HG03469 (cell line): Measurements from ENCODE around the gene SLC5A10.

Experiments
- ATAC-seq: cut with Tn5 transposase; IDR thresholded peaks from one replicate; pipeline ENCODE4 v1.9.1; 2021; ENCODE audit warnings: mild to moderate bottlenecking, moderate library complexity, moderate number of reproducible peaks; ENCODE audit not compliant: unreplicated experiment

Gene SLC5A10

GRCh38 chr17:18963126-18964017, 11.4 kb downstream of the SLC5A10 start:
- ATAC-seq: no peak

- no peak for ATAC-seq
Measured at GRCh38 chr17:18964018-18964351, 12.0 kb downstream of the SLC5A10 start.

GRCh38 chr17:18964550-18964949, 12.6 kb downstream of the SLC5A10 start:
- ATAC-seq: no peak

DNA sequence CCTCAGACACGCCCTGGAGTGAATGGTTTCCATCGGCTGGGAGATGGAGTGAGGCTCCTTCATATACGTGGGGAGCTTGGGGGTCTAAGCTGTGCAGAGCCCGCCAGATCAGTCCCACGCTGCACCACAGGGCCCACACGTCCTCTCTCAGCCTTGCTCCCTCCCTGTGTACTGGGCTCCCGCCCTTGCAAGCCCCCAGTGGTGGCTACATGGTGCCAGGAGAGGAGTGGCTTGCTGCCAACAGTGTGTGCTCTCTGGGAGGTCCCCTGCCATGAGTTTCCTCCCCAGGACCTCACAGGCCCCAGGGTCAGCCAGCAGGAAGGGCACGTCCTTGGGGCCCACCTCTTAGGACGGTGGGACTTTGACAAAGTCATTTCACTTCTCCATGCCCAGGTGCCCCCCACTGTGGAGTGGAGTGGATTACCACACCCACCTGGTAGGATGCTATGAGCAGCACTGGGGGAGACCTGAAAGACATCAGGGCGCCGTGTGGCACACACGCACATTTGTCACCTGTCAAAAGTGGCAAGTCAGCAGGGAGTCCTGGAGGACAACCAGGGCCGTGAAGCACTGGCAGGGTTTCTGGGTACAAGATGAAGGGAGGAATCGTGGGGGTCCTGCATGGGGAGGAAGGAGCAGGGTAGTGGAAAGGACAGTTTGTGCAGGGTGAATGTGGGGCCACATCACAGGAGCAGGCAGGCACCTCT, 13.7 kb downstream of the SLC5A10 start:
- ATAC-seq: no peak

GRCh38 chr17:18966831-18967624, 15.1 kb downstream of the SLC5A10 start:
- ATAC-seq: no peak

DNA sequence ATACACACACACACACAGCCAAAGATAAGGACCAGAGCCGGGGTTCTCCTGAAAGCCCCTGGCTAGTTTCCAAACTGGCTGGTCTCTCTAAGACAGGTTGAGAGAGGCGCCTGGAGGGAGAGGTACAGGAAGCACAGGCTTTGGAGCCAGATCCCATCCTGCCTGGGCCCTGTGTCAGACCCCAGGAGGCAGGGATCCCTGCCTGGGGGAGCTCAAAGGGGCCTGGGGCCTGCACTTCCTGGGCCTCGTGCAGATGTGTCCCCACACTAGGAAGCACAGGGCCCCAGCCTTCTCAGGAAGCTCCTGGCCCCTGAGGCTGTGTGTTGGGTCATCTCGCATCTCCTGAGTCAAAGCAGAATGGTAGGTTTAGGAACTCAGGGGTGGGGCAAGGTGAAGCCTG, 16.0 kb downstream of the SLC5A10 start:
- no peak for ATAC-seq

DNA sequence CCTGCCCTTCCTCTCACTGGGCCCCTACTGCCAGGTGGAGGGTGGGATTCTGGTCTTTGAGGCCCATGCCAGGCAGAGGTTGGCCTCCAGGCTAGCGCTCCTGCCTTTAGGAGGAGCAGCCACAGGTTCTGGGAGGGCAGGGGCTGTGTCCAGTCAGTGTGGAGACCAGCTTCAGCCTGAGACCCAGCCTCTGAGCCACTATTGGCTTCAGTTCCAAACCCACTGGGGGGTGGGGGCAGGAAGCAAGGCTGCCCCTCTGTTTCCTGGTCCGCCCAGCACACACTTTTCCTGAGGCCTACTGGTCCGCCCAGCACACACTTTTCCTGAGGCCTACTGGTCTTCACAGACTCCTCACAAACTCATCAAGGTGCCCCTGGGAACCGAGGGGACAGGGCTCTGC, 16.4 kb downstream of the SLC5A10 start:
- no peak for ATAC-seq

- no peak for ATAC-seq
Measured at GRCh38 chr17:18968945-18969887, 17.3 kb downstream of the SLC5A10 start.

DNA sequence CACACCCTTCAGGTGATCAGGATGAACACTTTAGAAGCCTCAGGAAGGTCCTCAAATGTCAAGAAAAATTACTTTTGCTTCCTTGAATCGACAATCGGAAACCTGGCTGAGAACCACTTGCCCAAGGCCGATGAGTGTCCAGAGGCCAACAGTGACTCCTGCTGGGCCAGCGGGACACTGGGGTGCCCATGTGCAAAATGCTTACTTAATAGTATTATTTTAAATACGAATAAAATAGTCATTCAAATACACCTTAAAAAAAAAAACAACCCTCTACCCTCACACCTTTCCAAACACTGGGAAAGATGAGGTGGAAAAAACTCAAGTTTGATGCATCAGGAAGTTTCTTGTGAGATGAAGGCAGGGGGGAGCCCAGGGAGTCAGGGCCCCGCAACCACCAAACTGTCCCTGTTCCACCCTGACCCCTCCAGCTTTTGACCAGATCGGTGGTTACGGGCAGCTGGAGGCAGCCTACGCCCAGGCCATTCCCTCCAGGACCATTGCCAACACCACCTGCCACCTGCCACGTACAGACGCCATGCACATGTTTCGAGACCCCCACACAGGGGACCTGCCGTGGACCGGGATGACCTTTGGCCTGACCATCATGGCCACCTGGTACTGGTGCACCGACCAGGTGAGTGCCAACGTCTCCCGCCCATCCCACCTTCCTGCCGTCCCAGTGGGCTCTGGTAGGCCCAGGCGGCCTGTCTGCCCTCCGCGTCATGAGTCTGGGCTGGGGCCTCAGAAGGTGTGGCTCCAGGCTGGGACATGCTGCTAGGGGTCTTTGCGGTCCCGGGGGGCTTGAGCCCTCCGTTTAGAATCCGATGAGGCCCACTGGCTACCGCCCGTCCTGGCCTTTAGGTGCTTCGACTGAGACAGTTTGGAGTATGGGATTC, 18.9 kb downstream of the SLC5A10 start:
- ATAC-seq: no peak

DNA sequence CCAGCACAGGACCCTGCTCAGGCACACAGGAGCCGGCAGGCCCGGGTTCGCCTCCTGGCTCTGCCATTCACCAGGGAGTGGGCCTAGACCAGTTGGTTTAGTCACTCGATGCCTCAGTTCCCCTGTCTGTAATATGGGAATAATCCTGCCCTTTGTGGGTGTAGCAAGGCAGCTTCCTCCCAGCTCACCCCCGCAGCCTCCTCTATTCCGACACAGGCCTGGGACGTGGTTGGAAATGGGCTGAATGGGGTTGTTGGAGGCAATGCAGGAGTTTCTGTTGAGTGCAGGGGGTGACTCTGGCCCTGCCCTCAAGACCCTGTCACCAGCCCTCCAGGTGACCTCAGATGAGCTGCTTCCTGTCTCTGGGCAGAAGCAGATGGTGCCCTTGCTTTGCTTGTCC, 19.8 kb downstream of the SLC5A10 start:
- ATAC-seq: no peak

DNA sequence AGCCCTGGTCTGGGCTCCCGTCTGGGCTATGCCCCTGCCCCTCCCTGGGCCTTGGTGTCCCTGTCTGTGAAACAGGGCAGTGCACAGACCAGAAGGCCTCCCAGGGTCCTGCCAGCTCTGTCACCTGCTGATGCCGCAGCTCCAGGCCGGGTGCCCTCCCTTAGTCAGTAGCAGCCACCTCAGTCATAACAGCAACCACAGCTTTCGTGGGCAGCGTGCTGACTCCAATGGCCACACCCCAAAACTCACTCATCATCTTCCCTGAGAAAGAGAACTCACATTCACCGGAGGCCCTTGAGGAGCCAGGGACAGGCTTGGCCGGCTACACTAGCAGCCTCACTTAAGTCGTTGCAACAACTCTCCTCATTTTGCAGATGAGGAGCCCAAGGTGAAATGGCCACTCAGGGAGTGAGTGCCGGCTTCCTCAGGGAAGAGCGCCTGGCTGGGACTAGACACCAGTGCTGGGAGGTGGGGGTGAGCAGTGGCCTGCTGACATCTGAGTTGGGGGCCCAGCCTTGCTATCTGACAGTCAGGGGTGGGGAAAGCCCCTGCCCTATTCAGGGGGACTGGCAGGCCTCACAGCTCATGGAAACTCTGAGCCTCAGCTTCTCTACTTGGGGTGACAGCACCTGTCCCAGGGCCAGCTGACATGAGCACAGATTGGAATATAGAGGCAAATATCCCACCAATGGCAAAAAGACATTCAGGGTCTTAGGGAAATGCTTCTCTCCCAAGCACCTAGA, 22.6 kb downstream of the SLC5A10 start:
- ATAC-seq: no peak

DNA sequence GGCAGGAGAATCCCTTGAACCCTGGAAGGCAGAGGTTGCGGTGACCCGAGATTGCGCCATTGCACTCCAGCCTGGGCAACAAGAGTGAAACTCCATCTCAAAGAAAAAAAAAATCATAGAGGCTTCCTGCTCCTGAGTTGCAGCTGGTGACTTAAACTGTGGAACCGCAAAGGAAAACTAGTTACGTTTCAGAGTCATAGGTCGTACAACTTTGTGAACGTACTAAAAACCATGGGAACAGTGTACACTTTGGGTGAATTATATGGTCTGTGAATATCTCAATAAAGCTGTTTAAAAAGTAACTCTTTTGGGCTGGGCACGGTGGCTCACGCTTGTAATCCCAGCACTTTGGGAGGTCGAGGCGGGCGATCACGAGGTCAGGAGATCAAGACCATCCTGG, 23.6 kb downstream of the SLC5A10 start:
- no peak for ATAC-seq

DNA sequence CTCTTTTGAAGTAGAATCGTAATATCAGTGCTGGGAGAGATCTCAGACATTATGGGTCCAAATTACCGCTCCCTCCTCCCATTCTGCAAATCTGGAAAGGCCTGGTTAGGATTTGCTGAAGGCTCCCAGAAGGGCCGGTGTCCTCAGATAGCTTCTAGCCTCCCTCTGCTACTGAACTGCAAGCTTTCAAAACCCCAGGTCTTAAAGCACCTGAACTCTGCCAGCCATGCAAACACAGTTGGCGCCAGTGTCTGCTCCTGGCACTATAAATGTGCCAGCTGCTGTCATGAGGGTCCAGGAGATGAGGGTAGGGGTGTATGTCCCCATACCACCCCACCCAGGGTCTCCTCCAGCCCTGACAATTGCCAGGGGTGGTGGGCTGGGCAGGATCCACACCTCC, 24.2 kb downstream of the SLC5A10 start:
- no peak for ATAC-seq

GRCh38 chr17:18977021-18977420, 25.1 kb downstream of the SLC5A10 start:
- no peak for ATAC-seq

GRCh38 chr17:18977646-18978045, 25.7 kb downstream of the SLC5A10 start:
- ATAC-seq: no peak

DNA sequence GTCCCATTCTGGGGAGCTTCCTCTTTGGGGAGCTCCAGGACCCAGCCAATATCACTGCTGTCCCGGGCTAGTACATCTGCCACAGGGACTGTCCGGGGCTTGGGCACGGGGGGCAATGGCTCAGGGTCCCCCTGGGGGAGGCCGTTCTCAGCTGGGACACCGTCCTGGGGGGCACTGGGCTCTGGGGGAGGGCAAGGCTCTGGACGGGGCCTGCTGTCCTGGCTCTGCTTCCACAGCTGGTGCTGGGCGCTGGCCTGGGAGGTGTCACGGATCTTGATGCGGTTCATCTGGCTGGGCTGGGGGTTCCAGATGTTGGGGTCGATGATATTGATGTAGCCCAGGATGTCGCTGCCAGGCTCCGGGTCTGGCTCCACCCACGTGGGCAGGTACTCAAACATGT, 26.1 kb downstream of the SLC5A10 start:
- no peak for ATAC-seq

GRCh38 chr17:18978655-18979054, 26.7 kb downstream of the SLC5A10 start:
- no peak for ATAC-seq

DNA sequence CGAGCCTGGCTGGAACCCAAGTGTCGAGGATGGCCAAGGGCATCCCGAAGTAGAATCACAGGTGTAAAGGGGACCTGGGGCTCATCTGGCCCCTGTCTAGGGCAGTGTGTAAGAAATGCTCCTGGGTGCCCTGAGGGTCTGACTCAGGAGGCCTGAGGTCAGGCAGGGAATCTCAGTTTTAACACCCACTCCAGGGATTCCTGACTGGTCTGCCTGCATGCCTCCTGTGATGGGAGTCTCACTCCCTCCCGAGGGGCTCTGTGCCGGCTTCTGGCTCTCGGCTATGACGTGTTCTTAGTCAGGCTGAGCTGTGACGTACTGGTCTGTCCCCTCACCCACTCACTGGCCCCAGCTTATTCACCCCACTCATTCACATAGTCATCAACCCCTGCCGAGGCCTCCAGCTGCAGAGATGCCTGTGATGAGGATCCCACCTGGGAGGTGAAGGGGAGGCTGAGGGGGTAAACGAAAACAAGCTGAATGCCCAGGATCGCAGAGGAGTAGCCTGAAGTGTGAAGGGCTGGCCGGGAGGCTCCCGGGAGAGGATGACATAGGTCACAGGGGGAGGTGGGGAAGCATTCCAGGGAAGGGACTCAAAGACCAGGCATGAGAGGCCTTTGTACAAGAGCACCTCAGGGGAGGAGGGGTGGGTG, 28.8 kb downstream of the SLC5A10 start:
- ATAC-seq: no peak
